SK-N-SH (cell line): ENCODE data around the gene JAZF1. TPM values are rescaled to one million over a fixed set of nuclear protein-coding genes. Genes with fewer than 3 reads are reported as not detected.

Experiments used
- CTCF ChIA-PET: fragments of 300-600, 350-600 bp; formaldehyde crosslinking; extraction: SDS; loops from one replicate; lab custom pipeline; 2021; lab: Yijun Ruan, JAX
- POLR2A ChIA-PET: fragments of 350-600 bp; sonication (Branson Sonifier 250); formaldehyde crosslinking; extraction: SDS; loops from one replicate; lab custom pipeline; 2020; ENCODE audit warnings: antibody characterized with exemption, inconsistent platforms; lab: Yijun Ruan, JAX
- DNase-seq: peaks from one replicate; pipeline ENCODE4 v3.0.0; 2012
- H2AFZ ChIP-seq: fragments of 200-600 bp; sonication (generic); 2 replicates; pipeline ENCODE4 v1.8.1; 2016; ENCODE audit warnings: antibody characterized with exemption, mild to moderate bottlenecking, low read depth
- H3F3A ChIP-seq: fragments of 200-600 bp; sonication (generic); replicated peaks from 2 replicates; pipeline ENCODE3; 2016; ENCODE audit warnings: antibody characterized with exemption, mild to moderate bottlenecking; ENCODE audit not compliant: insufficient read depth
- H3K27ac ChIP-seq, 2 experiments: fragments of 200-500 bp in 1 of 2; fragments of 200-600 bp in 1 of 2; sonication (Bioruptor generic) in 1 of 2; sonication (generic), shearing (Covaris generic) in 1 of 2; 2 replicates each; pipeline versions ENCODE4 v1.5.1 to v1.6.1; 2014 to 2016; ENCODE audit warnings: low read depth in 2 of 2, inconsistent platforms in 1 of 2, low read length in 1 of 2, mild to moderate bottlenecking in 1 of 2, mixed read lengths in 1 of 2
- H3K27me3 ChIP-seq: fragments of 200-600 bp; sonication (generic), shearing (Covaris generic); 2 replicates; pipeline ENCODE4 v1.6.1; 2016; ENCODE audit warnings: mixed run types; ENCODE audit not compliant: insufficient read depth
- H3K36me3 ChIP-seq, 2 experiments: fragments of 200-500 bp in 1 of 2; fragments of 200-600 bp in 1 of 2; sonication (Bioruptor generic) in 1 of 2; sonication (generic) in 1 of 2; replicated peaks in 1 of 2; 2 replicates each; pipeline versions ENCODE3 to v1.5.1; 2014 to 2016; ENCODE audit warnings: low read length in 1 of 2, mild to moderate bottlenecking in 1 of 2; ENCODE audit not compliant: insufficient read depth in 2 of 2, control insufficient read depth in 1 of 2
- H3K4me1 ChIP-seq, 2 experiments: fragments of 200-500 bp in 1 of 2; fragments of 200-600 bp in 1 of 2; sonication (Bioruptor generic) in 1 of 2; sonication (generic), shearing (Covaris generic) in 1 of 2; 2 replicates each; pipeline versions ENCODE4 v1.5.1 to v1.6.1; 2014 to 2016; ENCODE audit warnings: low read depth in 1 of 2, low read length in 1 of 2, mixed run types in 1 of 2; ENCODE audit not compliant: insufficient read depth in 2 of 2, control insufficient read depth in 1 of 2
- H3K4me2 ChIP-seq: fragments of 200-600 bp; sonication (generic), shearing (Covaris generic); 2 replicates; pipeline ENCODE4 v1.6.1; 2017; ENCODE audit warnings: mixed run types
- H3K4me3 ChIP-seq, 2 experiments: fragments of 200-500 bp in 1 of 2; fragments of 200-600 bp in 1 of 2; sonication (Bioruptor generic) in 1 of 2; sonication (generic), shearing (Covaris generic) in 1 of 2; 2 replicates each; pipeline versions ENCODE4 v1.5.1 to v1.8.1; 2014 to 2016; ENCODE audit warnings: low read depth in 2 of 2, inconsistent platforms in 1 of 2, low read length in 1 of 2, mild to moderate bottlenecking in 1 of 2, mixed read lengths in 1 of 2, moderate library complexity in 1 of 2
- H3K79me2 ChIP-seq: fragments of 200-600 bp; sonication (generic); 2 replicates; pipeline ENCODE4 v1.8.1; 2017; ENCODE audit warnings: mild to moderate bottlenecking; ENCODE audit not compliant: insufficient read depth
- H3K9ac ChIP-seq: fragments of 200-600 bp; sonication (generic); 2 replicates; pipeline ENCODE4 v1.6.1; 2017; ENCODE audit warnings: mixed run types
- H3K9me2 ChIP-seq: fragments of 200-600 bp; sonication (generic); 2 replicates; pipeline ENCODE4 v1.6.1; 2017; ENCODE audit warnings: mixed run types
- H3K9me3 ChIP-seq: fragments of 200-600 bp; sonication (generic); 2 replicates; pipeline ENCODE4 v1.6.1; 2017; ENCODE audit warnings: mixed run types, mild to moderate bottlenecking, moderate library complexity
- H4K20me1 ChIP-seq: fragments of 200-600 bp; sonication (generic); 2 replicates; pipeline ENCODE4 v1.6.1; 2017; ENCODE audit warnings: mild to moderate bottlenecking, mixed run types; ENCODE audit not compliant: insufficient read depth
- CHD2 ChIP-seq: fragments of 150-350 bp; IDR thresholded peaks from 2 replicates; pipeline ENCODE4 v1.6.1; 2018; ENCODE audit warnings: low read length; ENCODE audit not compliant: partially characterized antibody
- ELF1 ChIP-seq: IDR thresholded peaks from 2 replicates; pipeline ENCODE4 v1.4.0; 2012
- EP300 ChIP-seq, 2 experiments: IDR thresholded peaks; 2 replicates each; pipeline versions ENCODE4 v1.4.0 to v1.6.1; 2012; ENCODE audit warnings: borderline replicate concordance in 1 of 2, low read depth in 1 of 2, low read length in 1 of 2
- FOXJ3 ChIP-seq: sonication (generic); formaldehyde crosslinking; IDR thresholded peaks from 2 replicates; pipeline ENCODE4 v1.5.1; 2020; ENCODE audit warnings: mild to moderate bottlenecking, missing genetic modification reagents
- GATA2 ChIP-seq: sonication (generic); formaldehyde crosslinking; IDR thresholded peaks from 2 replicates; pipeline ENCODE4 v1.5.0; 2020; ENCODE audit warnings: mild to moderate bottlenecking, missing genetic modification reagents
- JUND ChIP-seq: IDR thresholded peaks from 2 replicates; pipeline ENCODE4 v1.4.0; 2012
- MAX ChIP-seq: IDR thresholded peaks from 2 replicates; pipeline ENCODE4 v1.4.0; 2012; ENCODE audit warnings: low read depth
- NRF1 ChIP-seq: IDR thresholded peaks from 2 replicates; pipeline ENCODE4 v1.6.1; 2012; ENCODE audit warnings: low read depth, mild to moderate bottlenecking, low read length
- POLR2AphosphoS5 ChIP-seq: IDR thresholded peaks from 2 replicates; pipeline ENCODE4 v1.6.1; 2012; ENCODE audit warnings: low read depth, low read length
- RAD21 ChIP-seq: IDR thresholded peaks from 2 replicates; pipeline ENCODE4 v1.6.1; 2012; ENCODE audit warnings: mild to moderate bottlenecking, low read length
- RCOR1 ChIP-seq: fragments of 150-350 bp; IDR thresholded peaks from 2 replicates; pipeline ENCODE4 v1.6.1; 2017; ENCODE audit warnings: antibody characterized with exemption, low read length
- RXRA ChIP-seq: IDR thresholded peaks from 2 replicates; pipeline ENCODE4 v1.4.0; 2012; ENCODE audit warnings: low read depth, mild to moderate bottlenecking, borderline replicate concordance
- SIN3A ChIP-seq: IDR thresholded peaks from 2 replicates; pipeline ENCODE4 v1.6.1; 2012; ENCODE audit warnings: low read depth, mild to moderate bottlenecking, low read length, moderate library complexity, borderline replicate concordance
- SMC3 ChIP-seq: IDR thresholded peaks from 2 replicates; pipeline ENCODE4 v1.6.1; 2012; ENCODE audit warnings: low read depth, low read length, improper control_type of control experiment
- TCF12 ChIP-seq: IDR thresholded peaks from 2 replicates; pipeline ENCODE4 v1.4.0; 2012
- TEAD4 ChIP-seq: IDR thresholded peaks from 2 replicates; pipeline ENCODE4 v1.4.0; 2012; ENCODE audit warnings: mild to moderate bottlenecking, borderline replicate concordance; ENCODE audit not compliant: insufficient read depth
- USF1 ChIP-seq: IDR thresholded peaks from 2 replicates; pipeline ENCODE4 v1.4.0; 2012; ENCODE audit warnings: low read depth, borderline replicate concordance
- WGBS: methylation state at CpG from one replicate; pipeline ENCODE4 v1.1.6; 2017; ENCODE audit warnings: low lambda C conversion rate; 5-methylcytosine and 5-hydroxymethylcytosine counted together
- polyA plus RNA-seq, 3 experiments: library from polyadenylated mRNA; depleted of rRNA; stranded (reverse); fragments of >200 nt; gene quantifications; 2 replicates each; pipeline ENCODE4 v1.2.3, GENCODE V29; 2012
- TF ChIP-seq, protein P1 (sequence below): fragments of 150-350 bp; IDR thresholded peaks from 2 replicates; pipeline ENCODE4 v1.6.1; 2017; ENCODE audit warnings: antibody characterized with exemption, low read length, low read depth, borderline replicate concordance
- TF ChIP-seq, protein P2 (sequence below): IDR thresholded peaks from 2 replicates; pipeline ENCODE4 v1.4.0; 2012; ENCODE audit warnings: low read depth, borderline replicate concordance
- TF ChIP-seq, protein P3 (sequence below): IDR thresholded peaks from 2 replicates; pipeline ENCODE4; 2012

Gene JAZF1
- polyA plus RNA-seq, 1 of the 3 experiments (the other 2 are of a cell fraction): 1.7 TPM

- peaks cover 3% of the 10 kb centered on the region for H3F3A ChIP-seq
- H3K36me3 ChIP-seq: no peaks in the 10 kb centered on the region
- no peaks in the 10 kb centered on the region for H3K27me3 ChIP-seq
- peak overlapping the region; percentile 22 to 86; a peak in 2 of 4 replicates for H3K27ac ChIP-seq
- ChIA-PET CTCF (interaction anchor here (1.2 to 3.0 kb wide), 8 partner anchors 8 to 51 kb away, joined by 3 to 15 read pairs (median 7); no protein-coding TSS in a partner anchor), POLR2A (interaction anchor here (0.6 kb wide), 1 partner anchor 121 kb away, joined by 3 read pairs; no protein-coding TSS in a partner anchor)
- 34% methylated on average over 3 of the region's 3 CpGs for WGBS
- no peaks in the 10 kb centered on the region for H3K9me3 ChIP-seq
- DNase-seq: peak; percentile 77
- no peak for TF ChIP-seq RXRA
- TF ChIP-seq JUND: no peak
- no peak for TF ChIP-seq SMC3
- peak in 1 of 2 experiments; percentile 97; a peak in 2 of 4 replicates for TF ChIP-seq EP300 (IDR thresholded peaks at IDR 0.05; ENCODE audit: borderline replicate concordance in 1 of 2, low read depth in 1 of 2, low read length in 1 of 2)
- TF ChIP-seq CHD2: peak; percentile 86
- TF ChIP-seq FOXJ3: peak; percentile 83
- 0 out of 2 replicates have a peak, but pooled peaks have one; percentile 14 for TF ChIP-seq RAD21
- TF ChIP-seq, protein P1, sequence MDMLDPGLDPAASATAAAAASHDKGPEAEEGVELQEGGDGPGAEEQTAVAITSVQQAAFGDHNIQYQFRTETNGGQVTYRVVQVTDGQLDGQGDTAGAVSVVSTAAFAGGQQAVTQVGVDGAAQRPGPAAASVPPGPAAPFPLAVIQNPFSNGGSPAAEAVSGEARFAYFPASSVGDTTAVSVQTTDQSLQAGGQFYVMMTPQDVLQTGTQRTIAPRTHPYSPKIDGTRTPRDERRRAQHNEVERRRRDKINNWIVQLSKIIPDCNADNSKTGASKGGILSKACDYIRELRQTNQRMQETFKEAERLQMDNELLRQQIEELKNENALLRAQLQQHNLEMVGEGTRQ: no peak
- TF ChIP-seq POLR2AphosphoS5: peak; percentile 85
- no peak for TF ChIP-seq MAX
- peak; percentile 63; the same call in 1 of the 2 replicates for TF ChIP-seq TCF12
- no peak for TF ChIP-seq USF1
- TF ChIP-seq NRF1: no peak
- TF ChIP-seq, protein P2, sequence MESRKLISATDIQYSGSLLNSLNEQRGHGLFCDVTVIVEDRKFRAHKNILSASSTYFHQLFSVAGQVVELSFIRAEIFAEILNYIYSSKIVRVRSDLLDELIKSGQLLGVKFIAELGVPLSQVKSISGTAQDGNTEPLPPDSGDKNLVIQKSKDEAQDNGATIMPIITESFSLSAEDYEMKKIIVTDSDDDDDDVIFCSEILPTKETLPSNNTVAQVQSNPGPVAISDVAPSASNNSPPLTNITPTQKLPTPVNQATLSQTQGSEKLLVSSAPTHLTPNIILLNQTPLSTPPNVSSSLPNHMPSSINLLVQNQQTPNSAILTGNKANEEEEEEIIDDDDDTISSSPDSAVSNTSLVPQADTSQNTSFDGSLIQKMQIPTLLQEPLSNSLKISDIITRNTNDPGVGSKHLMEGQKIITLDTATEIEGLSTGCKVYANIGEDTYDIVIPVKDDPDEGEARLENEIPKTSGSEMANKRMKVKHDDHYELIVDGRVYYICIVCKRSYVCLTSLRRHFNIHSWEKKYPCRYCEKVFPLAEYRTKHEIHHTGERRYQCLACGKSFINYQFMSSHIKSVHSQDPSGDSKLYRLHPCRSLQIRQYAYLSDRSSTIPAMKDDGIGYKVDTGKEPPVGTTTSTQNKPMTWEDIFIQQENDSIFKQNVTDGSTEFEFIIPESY: no peak
- TF ChIP-seq, protein P3, sequence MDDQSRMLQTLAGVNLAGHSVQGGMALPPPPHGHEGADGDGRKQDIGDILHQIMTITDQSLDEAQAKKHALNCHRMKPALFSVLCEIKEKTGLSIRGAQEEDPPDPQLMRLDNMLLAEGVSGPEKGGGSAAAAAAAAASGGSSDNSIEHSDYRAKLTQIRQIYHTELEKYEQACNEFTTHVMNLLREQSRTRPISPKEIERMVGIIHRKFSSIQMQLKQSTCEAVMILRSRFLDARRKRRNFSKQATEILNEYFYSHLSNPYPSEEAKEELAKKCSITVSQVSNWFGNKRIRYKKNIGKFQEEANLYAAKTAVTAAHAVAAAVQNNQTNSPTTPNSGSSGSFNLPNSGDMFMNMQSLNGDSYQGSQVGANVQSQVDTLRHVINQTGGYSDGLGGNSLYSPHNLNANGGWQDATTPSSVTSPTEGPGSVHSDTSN: peak; percentile 53
- TF ChIP-seq SIN3A: no peak
- peak; percentile 88 for TF ChIP-seq TEAD4
- TF ChIP-seq GATA2: peak; percentile 97
- TF ChIP-seq ELF1: no peak
- peak; percentile 95 for TF ChIP-seq RCOR1
- H3K4me3 ChIP-seq: no peak overlapping the region
- H3K9me2 ChIP-seq: no peaks in the 10 kb centered on the region
- H2AFZ ChIP-seq: peak overlapping the region; percentile 27; the same call in 1 of the 2 replicates
- no peaks in the 10 kb centered on the region for H3K79me2 ChIP-seq
- no peak overlapping the region for H3K9ac ChIP-seq
- H3K4me2 ChIP-seq: no peak overlapping the region
- H3K4me1 ChIP-seq: peaks cover 4 to 20% of the 10 kb centered on the region in 2 experiments; a peak in 2 of 4 replicates
- no peaks in the 10 kb centered on the region for H4K20me1 ChIP-seq
Observed at GRCh38 chr7:28112467-28112866, 68.1 kb downstream of the JAZF1 start.
